ENCODE results near the gene PRSS38.

PRSS38 gene

GRCh38 chr1:227885648-227886502, 70.4 kb downstream of the PRSS38 start:
- Histone ChIP-seq H3K4me3 (ENCODE audit: low read length in 2 of 2) (no peak overlapping the region), H3K4me1 (ENCODE audit: control insufficient read depth in 2 of 2, insufficient read depth in 2 of 2, low read length in 2 of 2) (peaks cover 0 to 8% of the 10 kb centered on the region in 2 donors), H3K9ac (ENCODE audit: low read depth in 1 of 2, low read length in 2 of 2) (no peak overlapping the region), H3K36me3 (ENCODE audit: control insufficient read depth in 2 of 2, insufficient read depth in 2 of 2, low read length in 2 of 2) (no peaks in the 10 kb centered on the region), H3K27ac (ENCODE audit: low read depth in 2 of 2, low read length in 2 of 2) (peak overlapping the region in 1 of 2 donors; percentile 87), H3K27me3 (ENCODE audit: control insufficient read depth in 2 of 2, insufficient read depth in 2 of 2, low read length in 2 of 2) (no peaks in the 10 kb centered on the region), H3K9me3 (ENCODE audit: control insufficient read depth in 2 of 2, low read length in 2 of 2) (no peaks in the 10 kb centered on the region)

GRCh38 chr1:227886503-227886961, 71.1 kb downstream of the PRSS38 start:
- Histone ChIP-seq H3K36me3 (ENCODE audit: control insufficient read depth in 2 of 2, insufficient read depth in 2 of 2, low read length in 2 of 2) (no peaks in the 10 kb centered on the region), H3K4me3 (ENCODE audit: low read length in 2 of 2) (peak overlapping the region in 1 of 2 donors; percentile 41), H3K27me3 (ENCODE audit: control insufficient read depth in 2 of 2, insufficient read depth in 2 of 2, low read length in 2 of 2) (no peaks in the 10 kb centered on the region), H3K4me1 (ENCODE audit: control insufficient read depth in 2 of 2, insufficient read depth in 2 of 2, low read length in 2 of 2) (peaks cover 0 to 8% of the 10 kb centered on the region in 2 donors), H3K9ac (ENCODE audit: low read depth in 1 of 2, low read length in 2 of 2) (no peak overlapping the region), H3K9me3 (ENCODE audit: control insufficient read depth in 2 of 2, low read length in 2 of 2) (no peaks in the 10 kb centered on the region), H3K27ac (ENCODE audit: low read depth in 2 of 2, low read length in 2 of 2) (peak overlapping the region; percentile 78 to 87)

GRCh38 chr1:227886993-227887696, 71.7 kb downstream of the PRSS38 start:
- peak overlapping the region in 1 of 2 donors; percentile 32 for H3K9ac ChIP-seq (ENCODE audit: low read depth in 1 of 2, low read length in 2 of 2)
- H3K4me1 ChIP-seq (ENCODE audit: control insufficient read depth in 2 of 2, insufficient read depth in 2 of 2, low read length in 2 of 2): peaks cover 0 to 8% of the 10 kb centered on the region in 2 donors
- H3K27me3 ChIP-seq (ENCODE audit: control insufficient read depth in 2 of 2, insufficient read depth in 2 of 2, low read length in 2 of 2): no peaks in the 10 kb centered on the region
- no peaks in the 10 kb centered on the region for H3K9me3 ChIP-seq (ENCODE audit: control insufficient read depth in 2 of 2, low read length in 2 of 2)
- H3K27ac ChIP-seq (ENCODE audit: low read depth in 2 of 2, low read length in 2 of 2): peak overlapping the region; percentile 78 to 87
- H3K36me3 ChIP-seq (ENCODE audit: control insufficient read depth in 2 of 2, insufficient read depth in 2 of 2, low read length in 2 of 2): no peaks in the 10 kb centered on the region
- peak overlapping the region; percentile 47 to 58 for H3K4me3 ChIP-seq (ENCODE audit: low read length in 2 of 2)

GRCh38 chr1:227887697-227888403, 72.4 kb downstream of the PRSS38 start:
- peak overlapping the region; percentile 78 to 87 for H3K27ac ChIP-seq (ENCODE audit: low read depth in 2 of 2, low read length in 2 of 2)
- H3K36me3 ChIP-seq (ENCODE audit: control insufficient read depth in 2 of 2, insufficient read depth in 2 of 2, low read length in 2 of 2): no peaks in the 10 kb centered on the region
- H3K4me1 ChIP-seq (ENCODE audit: control insufficient read depth in 2 of 2, insufficient read depth in 2 of 2, low read length in 2 of 2): peaks cover 0 to 8% of the 10 kb centered on the region in 2 donors
- H3K4me3 ChIP-seq (ENCODE audit: low read length in 2 of 2): no peak overlapping the region
- H3K9ac ChIP-seq (ENCODE audit: low read depth in 1 of 2, low read length in 2 of 2): peak overlapping the region in 1 of 2 donors; percentile 32
- H3K27me3 ChIP-seq (ENCODE audit: control insufficient read depth in 2 of 2, insufficient read depth in 2 of 2, low read length in 2 of 2): no peaks in the 10 kb centered on the region
- H3K9me3 ChIP-seq (ENCODE audit: control insufficient read depth in 2 of 2, low read length in 2 of 2): no peaks in the 10 kb centered on the region

GRCh38 chr1:227888404-227889046, 73.0 kb downstream of the PRSS38 start:
- H3K27ac ChIP-seq (ENCODE audit: low read depth in 2 of 2, low read length in 2 of 2): peak overlapping the region in 1 of 2 donors; percentile 87
- no peak overlapping the region for H3K9ac ChIP-seq (ENCODE audit: low read depth in 1 of 2, low read length in 2 of 2)
- no peaks in the 10 kb centered on the region for H3K9me3 ChIP-seq (ENCODE audit: control insufficient read depth in 2 of 2, low read length in 2 of 2)
- H3K4me1 ChIP-seq (ENCODE audit: control insufficient read depth in 2 of 2, insufficient read depth in 2 of 2, low read length in 2 of 2): peaks cover 0 to 8% of the 10 kb centered on the region in 2 donors
- H3K27me3 ChIP-seq (ENCODE audit: control insufficient read depth in 2 of 2, insufficient read depth in 2 of 2, low read length in 2 of 2): no peaks in the 10 kb centered on the region
- H3K36me3 ChIP-seq (ENCODE audit: control insufficient read depth in 2 of 2, insufficient read depth in 2 of 2, low read length in 2 of 2): no peaks in the 10 kb centered on the region
- no peak overlapping the region for H3K4me3 ChIP-seq (ENCODE audit: low read length in 2 of 2)

- H3K9ac ChIP-seq (ENCODE audit: low read depth in 1 of 2, low read length in 2 of 2): no peak overlapping the region
- no peaks in the 10 kb centered on the region for H3K27me3 ChIP-seq (ENCODE audit: control insufficient read depth in 2 of 2, insufficient read depth in 2 of 2, low read length in 2 of 2)
- no peak overlapping the region for H3K27ac ChIP-seq (ENCODE audit: low read depth in 2 of 2, low read length in 2 of 2)
- no peak overlapping the region for H3K4me3 ChIP-seq (ENCODE audit: low read length in 2 of 2)
- H3K9me3 ChIP-seq (ENCODE audit: control insufficient read depth in 2 of 2, low read length in 2 of 2): no peaks in the 10 kb centered on the region
- H3K4me1 ChIP-seq (ENCODE audit: control insufficient read depth in 2 of 2, insufficient read depth in 2 of 2, low read length in 2 of 2): peaks cover 0 to 8% of the 10 kb centered on the region in 2 donors
- no peaks in the 10 kb centered on the region for H3K36me3 ChIP-seq (ENCODE audit: control insufficient read depth in 2 of 2, insufficient read depth in 2 of 2, low read length in 2 of 2)
These were observed 73.8 kb downstream of the PRSS38 start for GRCh38 chr1:227889047-227889862.

- no peaks in the 10 kb centered on the region for H3K36me3 ChIP-seq (ENCODE audit: control insufficient read depth in 2 of 2, insufficient read depth in 2 of 2, low read length in 2 of 2)
- no peak overlapping the region for H3K9ac ChIP-seq (ENCODE audit: low read depth in 1 of 2, low read length in 2 of 2)
- no peak overlapping the region for H3K4me3 ChIP-seq (ENCODE audit: low read length in 2 of 2)
- no peak overlapping the region for H3K27ac ChIP-seq (ENCODE audit: low read depth in 2 of 2, low read length in 2 of 2)
- H3K9me3 ChIP-seq (ENCODE audit: control insufficient read depth in 2 of 2, low read length in 2 of 2): no peaks in the 10 kb centered on the region
- H3K27me3 ChIP-seq (ENCODE audit: control insufficient read depth in 2 of 2, insufficient read depth in 2 of 2, low read length in 2 of 2): no peaks in the 10 kb centered on the region
- peaks cover 0 to 8% of the 10 kb centered on the region in 2 donors for H3K4me1 ChIP-seq (ENCODE audit: control insufficient read depth in 2 of 2, insufficient read depth in 2 of 2, low read length in 2 of 2)
These were observed 74.5 kb downstream of the PRSS38 start for GRCh38 chr1:227889863-227890405.

GRCh38 chr1:227890451-227891222, 75.2 kb downstream of the PRSS38 start:
- Histone ChIP-seq H3K4me1 (ENCODE audit: control insufficient read depth in 2 of 2, insufficient read depth in 2 of 2, low read length in 2 of 2) (peaks cover 0 to 4% of the 10 kb centered on the region in 2 donors), H3K27me3 (ENCODE audit: control insufficient read depth in 2 of 2, insufficient read depth in 2 of 2, low read length in 2 of 2) (no peaks in the 10 kb centered on the region), H3K27ac (ENCODE audit: low read depth in 2 of 2, low read length in 2 of 2) (no peak overlapping the region), H3K36me3 (ENCODE audit: control insufficient read depth in 2 of 2, insufficient read depth in 2 of 2, low read length in 2 of 2) (no peaks in the 10 kb centered on the region), H3K9ac (ENCODE audit: low read depth in 1 of 2, low read length in 2 of 2) (no peak overlapping the region), H3K9me3 (ENCODE audit: control insufficient read depth in 2 of 2, low read length in 2 of 2) (no peaks in the 10 kb centered on the region), H3K4me3 (ENCODE audit: low read length in 2 of 2) (no peak overlapping the region)

Measured in mucosa of rectum (tissue), 2 donors.